ENCODE data around the gene PANX2.
"Not testable (repeated sequence)": the region's sequence is repeated elsewhere in the genome, so short reads cannot be mapped to it uniquely, and the experiment has no call there.

Gene PANX2

DNA sequence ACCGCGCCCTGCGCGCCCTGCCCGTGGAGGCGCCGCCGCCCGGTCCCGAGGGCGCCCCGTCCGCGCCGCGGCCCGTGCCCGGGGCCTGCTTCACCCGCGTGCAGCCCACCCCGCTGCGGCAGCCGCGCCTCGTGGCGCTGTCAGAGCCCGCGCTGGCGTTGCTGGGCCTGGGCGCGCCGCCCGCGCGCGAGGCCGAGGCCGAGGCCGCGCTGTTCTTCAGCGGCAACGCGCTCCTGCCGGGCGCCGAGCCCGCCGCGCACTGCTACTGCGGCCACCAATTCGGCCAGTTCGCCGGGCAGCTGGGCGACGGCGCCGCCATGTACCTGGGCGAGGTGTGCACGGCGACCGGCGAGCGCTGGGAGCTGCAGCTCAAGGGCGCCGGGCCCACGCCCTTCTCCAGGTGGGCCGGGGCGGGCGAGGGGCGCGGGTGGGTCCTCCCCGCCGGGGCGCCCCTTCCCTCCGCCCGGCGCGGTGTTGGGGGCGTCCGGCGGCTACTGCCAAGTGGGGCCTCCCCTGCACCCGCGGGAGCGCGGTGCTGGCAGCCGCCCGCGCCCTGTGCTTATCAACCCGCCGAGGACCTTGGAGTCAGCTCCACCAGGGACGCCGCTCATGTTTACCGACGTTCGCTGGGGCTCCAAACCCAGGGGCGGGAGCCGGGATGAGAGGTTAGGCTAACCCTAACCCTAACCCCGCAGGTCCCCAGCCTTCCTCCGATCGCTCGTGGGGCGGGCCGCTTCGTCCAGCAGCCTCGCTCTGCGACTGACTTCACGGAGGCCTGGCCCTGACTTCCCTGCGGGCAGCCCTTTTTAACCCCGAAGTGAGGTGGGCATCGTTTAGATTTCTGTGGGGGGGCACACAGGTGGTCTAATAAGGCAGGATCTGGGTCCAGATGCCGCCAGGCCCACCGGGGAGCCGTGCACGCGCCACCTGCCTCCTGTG, 30.9 kb downstream of the PANX2 start:
- DNase-seq (ENCODE audit: low read depth): no peak
- TF ChIP-seq, protein P1, sequence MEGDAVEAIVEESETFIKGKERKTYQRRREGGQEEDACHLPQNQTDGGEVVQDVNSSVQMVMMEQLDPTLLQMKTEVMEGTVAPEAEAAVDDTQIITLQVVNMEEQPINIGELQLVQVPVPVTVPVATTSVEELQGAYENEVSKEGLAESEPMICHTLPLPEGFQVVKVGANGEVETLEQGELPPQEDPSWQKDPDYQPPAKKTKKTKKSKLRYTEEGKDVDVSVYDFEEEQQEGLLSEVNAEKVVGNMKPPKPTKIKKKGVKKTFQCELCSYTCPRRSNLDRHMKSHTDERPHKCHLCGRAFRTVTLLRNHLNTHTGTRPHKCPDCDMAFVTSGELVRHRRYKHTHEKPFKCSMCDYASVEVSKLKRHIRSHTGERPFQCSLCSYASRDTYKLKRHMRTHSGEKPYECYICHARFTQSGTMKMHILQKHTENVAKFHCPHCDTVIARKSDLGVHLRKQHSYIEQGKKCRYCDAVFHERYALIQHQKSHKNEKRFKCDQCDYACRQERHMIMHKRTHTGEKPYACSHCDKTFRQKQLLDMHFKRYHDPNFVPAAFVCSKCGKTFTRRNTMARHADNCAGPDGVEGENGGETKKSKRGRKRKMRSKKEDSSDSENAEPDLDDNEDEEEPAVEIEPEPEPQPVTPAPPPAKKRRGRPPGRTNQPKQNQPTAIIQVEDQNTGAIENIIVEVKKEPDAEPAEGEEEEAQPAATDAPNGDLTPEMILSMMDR (IDR thresholded peaks at IDR 0.05; ENCODE audit: control insufficient read depth, insufficient read depth, low read depth, low read length, missing control alignments): no peak
- H3K4me3 ChIP-seq (ENCODE audit: control insufficient read depth, low read depth, low read length): peak overlapping the region; percentile 86

DNA sequence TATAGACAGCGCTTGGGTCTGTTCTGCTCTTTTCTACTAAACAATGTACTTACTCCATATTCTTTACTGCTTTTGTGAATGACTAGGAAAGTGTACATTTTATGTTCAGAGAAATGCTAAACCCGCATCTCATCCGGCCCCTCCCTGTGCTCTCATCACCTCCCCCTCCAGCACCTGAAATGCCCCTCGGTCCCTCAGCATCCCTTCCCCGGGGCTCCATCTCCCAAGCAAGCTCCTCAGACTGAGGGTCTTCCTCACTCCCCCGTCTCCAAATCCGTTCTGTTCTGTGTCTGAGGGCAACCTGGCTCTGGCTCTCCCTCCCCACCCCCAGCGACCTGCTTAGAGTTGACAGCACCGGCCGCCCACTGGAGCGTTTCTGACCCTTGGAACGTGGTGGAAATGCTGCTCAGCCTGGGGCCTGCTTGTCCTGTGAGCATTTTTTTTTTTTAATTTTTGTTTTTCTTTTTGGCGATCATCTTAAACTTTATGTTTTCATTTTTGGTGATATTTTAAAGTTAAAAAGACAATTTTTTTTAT, 31.7 kb downstream of the PANX2 start:
- DNase-seq (ENCODE audit: low read depth): no peak
- peak overlapping the region; percentile 86 for H3K4me3 ChIP-seq (ENCODE audit: control insufficient read depth, low read depth, low read length)
- TF ChIP-seq, protein P1 (IDR thresholded peaks at IDR 0.05; ENCODE audit: control insufficient read depth, insufficient read depth, low read depth, low read length, missing control alignments): no peak

GRCh38 chr22:50203288-50203687, 32.8 kb downstream of the PANX2 start:
- no peak for DNase-seq (ENCODE audit: low read depth)
- TF ChIP-seq, protein P1 (IDR thresholded peaks at IDR 0.05; ENCODE audit: control insufficient read depth, insufficient read depth, low read depth, low read length, missing control alignments): no peak
- no peak overlapping the region for H3K4me3 ChIP-seq (ENCODE audit: control insufficient read depth, low read depth, low read length)

- no peak for DNase-seq (ENCODE audit: low read depth)
- H3K4me3 ChIP-seq (ENCODE audit: control insufficient read depth, low read depth, low read length): no peak overlapping the region
- TF ChIP-seq, protein P1 (IDR thresholded peaks at IDR 0.05; ENCODE audit: control insufficient read depth, insufficient read depth, low read depth, low read length, missing control alignments): no peak
Measured at GRCh38 chr22:50204571-50204970, 34.0 kb downstream of the PANX2 start.

DNA sequence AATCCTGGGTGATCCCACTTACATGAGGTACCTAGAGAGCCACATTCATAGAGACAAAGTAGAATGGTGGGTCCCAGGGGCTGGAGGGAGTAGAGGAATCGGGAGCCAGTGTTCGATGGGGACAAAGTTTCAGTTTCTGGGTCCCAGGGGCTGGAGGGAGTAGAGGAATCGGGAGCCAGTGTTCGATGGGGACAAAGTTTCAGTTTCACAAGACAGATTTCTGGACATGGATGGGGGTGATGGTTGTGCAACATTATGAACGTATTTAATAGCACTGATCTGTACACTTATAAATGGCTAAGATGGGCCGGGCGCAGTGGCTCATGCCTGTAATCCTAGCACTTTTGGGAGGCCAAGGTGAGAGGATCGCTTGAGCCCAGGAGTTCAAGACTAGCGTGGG, 34.5 kb downstream of the PANX2 start:
- not testable (repeated sequence) for H3K4me3 ChIP-seq (ENCODE audit: control insufficient read depth, low read depth, low read length); DNase-seq (ENCODE audit: low read depth)

DNA sequence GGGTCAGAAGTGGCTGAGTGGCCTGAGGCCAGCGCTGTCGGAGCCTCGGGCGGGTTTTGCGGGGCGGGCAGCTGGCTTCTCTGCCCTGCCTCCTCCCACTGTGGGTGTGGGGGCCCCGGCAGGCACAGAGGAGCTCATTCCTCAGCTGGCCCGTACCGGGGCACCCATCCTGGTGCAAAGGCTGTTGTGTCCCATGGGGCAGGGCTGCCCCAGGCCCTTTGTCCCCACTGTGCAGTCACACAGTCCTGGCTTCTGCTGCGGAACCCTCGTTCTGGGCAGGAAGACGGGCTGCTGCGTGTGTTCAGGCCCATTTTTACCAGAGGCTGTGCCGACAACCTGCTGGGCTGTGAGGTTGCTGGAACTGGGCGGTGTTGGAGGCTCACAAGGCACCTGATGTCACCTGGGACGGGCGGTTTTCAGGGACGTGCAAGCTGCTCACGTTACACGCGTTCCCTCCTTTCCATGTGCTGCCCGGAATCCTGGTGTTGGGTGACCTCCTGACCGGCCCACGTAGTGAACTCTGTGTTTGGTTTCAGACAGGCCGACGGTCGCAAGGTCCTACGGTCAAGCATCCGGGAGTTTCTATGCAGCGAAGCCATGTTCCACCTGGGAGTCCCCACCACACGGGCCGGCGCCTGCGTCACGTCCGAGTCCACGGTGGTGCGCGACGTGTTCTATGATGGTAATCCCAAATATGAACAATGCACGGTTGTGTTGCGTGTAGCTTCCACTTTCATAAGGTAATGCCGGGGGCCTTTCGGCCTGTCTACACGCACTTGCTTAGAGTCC, 35.4 kb downstream of the PANX2 start:
- no peak for DNase-seq (ENCODE audit: low read depth)
- TF ChIP-seq, protein P1 (IDR thresholded peaks at IDR 0.05; ENCODE audit: control insufficient read depth, insufficient read depth, low read depth, low read length, missing control alignments): no peak
- H3K4me3 ChIP-seq (ENCODE audit: control insufficient read depth, low read depth, low read length): no peak overlapping the region

All from AG09309 (cell line).